Panc1 (cell line): ENCODE data around the gene PHC2. TPM values are rescaled to one million over a fixed set of nuclear protein-coding genes. Genes with fewer than 3 reads are reported as not detected.

ENCODE experiments used
- ATAC-seq: fragments of 200-7000 bp; cut with Tn5 transposase; 2 replicates; pipeline ENCODE4 v1.9.1; 2020; ENCODE audit warnings: mild to moderate bottlenecking, moderate library complexity
- BruUV-seq: library from RNA; stranded (reverse); fragments of 400-500 nt; replicated peaks from 2 replicates; lab custom pipeline; 2021; lab: Mats Ljungman, UMichigan
- CTCF ChIA-PET: fragments of 300-600 bp; sonication (Branson Sonifier 250); formaldehyde crosslinking; loops from one replicate; lab custom pipeline; 2022; ENCODE audit warnings: antibody characterized with exemption; lab: Charles Lee
- POLR2A ChIA-PET: fragments of 300-600 bp; sonication (Branson Sonifier 250); formaldehyde crosslinking; loops from one replicate; lab custom pipeline; 2022; ENCODE audit warnings: antibody characterized with exemption; lab: Charles Lee
- DNase-seq: peaks from one replicate; pipeline ENCODE4 v3.0.0-alpha.2; 2010; ENCODE audit warnings: low read depth, low spot score
- H3K27ac ChIP-seq: 2 replicates; pipeline ENCODE4 v1.5.1; 2011; ENCODE audit warnings: mild to moderate bottlenecking, low read length, inconsistent platforms
- H3K27me3 ChIP-seq: fragments of 200-500 bp; sonication (Bioruptor generic); 2 replicates; pipeline ENCODE4 v1.6.0; 2014; ENCODE audit warnings: low read length, inconsistent platforms; ENCODE audit not compliant: control insufficient read depth, insufficient read depth
- H3K36me3 ChIP-seq: fragments of 200-500 bp; sonication (Bioruptor generic); 2 replicates; pipeline ENCODE4 v1.5.1; 2014; ENCODE audit warnings: inconsistent platforms, mild to moderate bottlenecking, low read length, moderate library complexity; ENCODE audit not compliant: control insufficient read depth, insufficient read depth
- H3K4me1 ChIP-seq: 2 replicates; pipeline ENCODE4 v1.5.1; 2011; ENCODE audit warnings: inconsistent platforms, mild to moderate bottlenecking, low read length, moderate library complexity; ENCODE audit not compliant: control insufficient read depth, insufficient read depth
- H3K4me3 ChIP-seq, 2 experiments: 2 replicates each; pipeline ENCODE4 v1.5.1; 2011 to 2012; ENCODE audit warnings: low read depth in 2 of 2, low read length in 2 of 2, mild to moderate bottlenecking in 2 of 2, inconsistent platforms in 1 of 2, moderate library complexity in 1 of 2
- H3K9me3 ChIP-seq: fragments of 200-500 bp; sonication (Bioruptor generic); 2 replicates; pipeline ENCODE4 v1.5.1; 2014; ENCODE audit warnings: low read depth, mild to moderate bottlenecking, inconsistent platforms, low read length, moderate library complexity; ENCODE audit not compliant: control insufficient read depth, insufficient read depth
- POLR2AphosphoS5 ChIP-seq: IDR thresholded peaks from 2 replicates; pipeline ENCODE4 v1.6.1; 2012; ENCODE audit warnings: mild to moderate bottlenecking, low read depth, low read length, moderate library complexity
- SIN3A ChIP-seq: IDR thresholded peaks from 2 replicates; pipeline ENCODE4 v1.6.1; 2012; ENCODE audit warnings: low read depth, mild to moderate bottlenecking, low read length, moderate library complexity, borderline replicate concordance; ENCODE audit not compliant: insufficient read depth
- TCF7L2 ChIP-seq: IDR thresholded peaks from 2 replicates; pipeline ENCODE4 v1.6.1; 2011; ENCODE audit warnings: mild to moderate bottlenecking, low read depth, low read length, inconsistent platforms
- in situ Hi-C: cut with HindIII; loops from 2 replicates; pipeline ENCODE4 v1.10.0; 2016; ENCODE audit warnings: low sequenced_read_pairs, low pct_unique_long_range_greater_than_20kb
- intact Hi-C: fragments of 100-400 bp; cut with micrococcal nuclease; formaldehyde crosslinking; loops from one replicate; pipeline ENCODE4 v1.10.0; 2022; ENCODE audit not compliant: unreplicated experiment
- total RNA-seq: library from RNA; stranded (reverse); gene quantifications from one replicate; pipeline ENCODE4 v1.2.1, GENCODE V29; 2021; ENCODE audit not compliant: unreplicated experiment
- TF ChIP-seq, protein P1 (sequence below): fragments of 450-650 bp; IDR thresholded peaks from 2 replicates; pipeline ENCODE4 v1.5.1; 2017; ENCODE audit warnings: mild to moderate bottlenecking
- TF ChIP-seq, protein P2 (sequence below), 2 experiments: IDR thresholded peaks; 2 replicates each; pipeline ENCODE4 v1.6.1; 2011 to 2012; ENCODE audit warnings: low read depth in 2 of 2, control low read depth in 1 of 2, low read length in 1 of 2, mild to moderate bottlenecking in 1 of 2, moderate library complexity in 1 of 2; ENCODE audit not compliant: insufficient read depth in 1 of 2

PHC2 gene
- total RNA-seq, 1 experiment from 2014 or later, result 122 TPM

- TF ChIP-seq, protein P1, sequence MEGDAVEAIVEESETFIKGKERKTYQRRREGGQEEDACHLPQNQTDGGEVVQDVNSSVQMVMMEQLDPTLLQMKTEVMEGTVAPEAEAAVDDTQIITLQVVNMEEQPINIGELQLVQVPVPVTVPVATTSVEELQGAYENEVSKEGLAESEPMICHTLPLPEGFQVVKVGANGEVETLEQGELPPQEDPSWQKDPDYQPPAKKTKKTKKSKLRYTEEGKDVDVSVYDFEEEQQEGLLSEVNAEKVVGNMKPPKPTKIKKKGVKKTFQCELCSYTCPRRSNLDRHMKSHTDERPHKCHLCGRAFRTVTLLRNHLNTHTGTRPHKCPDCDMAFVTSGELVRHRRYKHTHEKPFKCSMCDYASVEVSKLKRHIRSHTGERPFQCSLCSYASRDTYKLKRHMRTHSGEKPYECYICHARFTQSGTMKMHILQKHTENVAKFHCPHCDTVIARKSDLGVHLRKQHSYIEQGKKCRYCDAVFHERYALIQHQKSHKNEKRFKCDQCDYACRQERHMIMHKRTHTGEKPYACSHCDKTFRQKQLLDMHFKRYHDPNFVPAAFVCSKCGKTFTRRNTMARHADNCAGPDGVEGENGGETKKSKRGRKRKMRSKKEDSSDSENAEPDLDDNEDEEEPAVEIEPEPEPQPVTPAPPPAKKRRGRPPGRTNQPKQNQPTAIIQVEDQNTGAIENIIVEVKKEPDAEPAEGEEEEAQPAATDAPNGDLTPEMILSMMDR, result no peak
- no peak for TF ChIP-seq POLR2AphosphoS5
- no peak for TF ChIP-seq TCF7L2
- TF ChIP-seq, protein P2, sequence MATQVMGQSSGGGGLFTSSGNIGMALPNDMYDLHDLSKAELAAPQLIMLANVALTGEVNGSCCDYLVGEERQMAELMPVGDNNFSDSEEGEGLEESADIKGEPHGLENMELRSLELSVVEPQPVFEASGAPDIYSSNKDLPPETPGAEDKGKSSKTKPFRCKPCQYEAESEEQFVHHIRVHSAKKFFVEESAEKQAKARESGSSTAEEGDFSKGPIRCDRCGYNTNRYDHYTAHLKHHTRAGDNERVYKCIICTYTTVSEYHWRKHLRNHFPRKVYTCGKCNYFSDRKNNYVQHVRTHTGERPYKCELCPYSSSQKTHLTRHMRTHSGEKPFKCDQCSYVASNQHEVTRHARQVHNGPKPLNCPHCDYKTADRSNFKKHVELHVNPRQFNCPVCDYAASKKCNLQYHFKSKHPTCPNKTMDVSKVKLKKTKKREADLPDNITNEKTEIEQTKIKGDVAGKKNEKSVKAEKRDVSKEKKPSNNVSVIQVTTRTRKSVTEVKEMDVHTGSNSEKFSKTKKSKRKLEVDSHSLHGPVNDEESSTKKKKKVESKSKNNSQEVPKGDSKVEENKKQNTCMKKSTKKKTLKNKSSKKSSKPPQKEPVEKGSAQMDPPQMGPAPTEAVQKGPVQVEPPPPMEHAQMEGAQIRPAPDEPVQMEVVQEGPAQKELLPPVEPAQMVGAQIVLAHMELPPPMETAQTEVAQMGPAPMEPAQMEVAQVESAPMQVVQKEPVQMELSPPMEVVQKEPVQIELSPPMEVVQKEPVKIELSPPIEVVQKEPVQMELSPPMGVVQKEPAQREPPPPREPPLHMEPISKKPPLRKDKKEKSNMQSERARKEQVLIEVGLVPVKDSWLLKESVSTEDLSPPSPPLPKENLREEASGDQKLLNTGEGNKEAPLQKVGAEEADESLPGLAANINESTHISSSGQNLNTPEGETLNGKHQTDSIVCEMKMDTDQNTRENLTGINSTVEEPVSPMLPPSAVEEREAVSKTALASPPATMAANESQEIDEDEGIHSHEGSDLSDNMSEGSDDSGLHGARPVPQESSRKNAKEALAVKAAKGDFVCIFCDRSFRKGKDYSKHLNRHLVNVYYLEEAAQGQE (IDR thresholded peaks at IDR 0.05; ENCODE audit: insufficient read depth in 1 of 2, low read depth in 2 of 2, low read length in 1 of 2), result no peak
- no peak for TF ChIP-seq SIN3A
- Histone ChIP-seq H3K27ac (no peak overlapping the region), H3K4me1 (no peaks in the 10 kb centered on the region), H3K27me3 (no peaks in the 10 kb centered on the region), H3K36me3 (no peaks in the 10 kb centered on the region), H3K9me3 (no peaks in the 10 kb centered on the region), H3K4me3 (no peak overlapping the region)
- ChIA-PET CTCF (interaction anchor here (0.7 kb wide), 1 partner anchor 1164 kb away, joined by 3 read pairs; no protein-coding TSS in a partner anchor), POLR2A (no interaction called here)
- BruUV-seq, result no TSS peak
- intact Hi-C loops, result no loop called here
- ATAC-seq (no peak), DNase-seq (no peak)
- in situ Hi-C loops, result no loop called here
These were observed 31.5 kb downstream of the PHC2 start for GRCh38 chr1:33399375-33399774.

GRCh38 chr1:33397994-33398393 lies 32.9 kb downstream of the PHC2 start:
- intact Hi-C loops, result no loop called here
- in situ Hi-C loops, result no loop called here
- Histone ChIP-seq H3K36me3 (no peaks in the 10 kb centered on the region), H3K4me3 (no peak overlapping the region), H3K27ac (no peak overlapping the region), H3K9me3 (no peaks in the 10 kb centered on the region), H3K4me1 (no peaks in the 10 kb centered on the region), H3K27me3 (no peaks in the 10 kb centered on the region; the same call in 1 of the 2 replicates)
- ChIA-PET CTCF (no interaction called here), POLR2A (no interaction called here)
- ATAC-seq (no peak), DNase-seq (no peak)
- BruUV-seq, result no TSS peak
- TF ChIP-seq, protein P1, result no peak
- TF ChIP-seq, protein P2 (IDR thresholded peaks at IDR 0.05; ENCODE audit: insufficient read depth in 1 of 2, low read depth in 2 of 2, low read length in 1 of 2), result no peak
- TF ChIP-seq SIN3A, result no peak
- TF ChIP-seq TCF7L2, result no peak
- no peak for TF ChIP-seq POLR2AphosphoS5
